Right lobe of liver (tissue), 4 donors: ENCODE measurements around the gene CCNG2.

ENCODE experiments used
- CTCF ChIP-seq, 4 donors: fragments of 200-600 bp in 3 of 4; fragments of 450-650 bp in 1 of 4; IDR thresholded peaks; one replicate each; pipeline versions ENCODE4 v1.5.1 to v1.8.0; 2016 to 2022; ENCODE audit warnings: antibody characterized with exemption in 4 of 4, mild to moderate bottlenecking in 2 of 4
- POLR2A ChIP-seq: fragments of 450-650 bp; IDR thresholded peaks from one replicate; pipeline ENCODE4 v1.6.1; 2017; ENCODE audit warnings: antibody characterized with exemption, mild to moderate bottlenecking
- donor health status: DM: no; HTN: no; CAD: no.
- donor health status: DM: no; HTN: no; CAD: no.
- donor health status: DM: no; HTN: yes; CAD: no.

DNA sequence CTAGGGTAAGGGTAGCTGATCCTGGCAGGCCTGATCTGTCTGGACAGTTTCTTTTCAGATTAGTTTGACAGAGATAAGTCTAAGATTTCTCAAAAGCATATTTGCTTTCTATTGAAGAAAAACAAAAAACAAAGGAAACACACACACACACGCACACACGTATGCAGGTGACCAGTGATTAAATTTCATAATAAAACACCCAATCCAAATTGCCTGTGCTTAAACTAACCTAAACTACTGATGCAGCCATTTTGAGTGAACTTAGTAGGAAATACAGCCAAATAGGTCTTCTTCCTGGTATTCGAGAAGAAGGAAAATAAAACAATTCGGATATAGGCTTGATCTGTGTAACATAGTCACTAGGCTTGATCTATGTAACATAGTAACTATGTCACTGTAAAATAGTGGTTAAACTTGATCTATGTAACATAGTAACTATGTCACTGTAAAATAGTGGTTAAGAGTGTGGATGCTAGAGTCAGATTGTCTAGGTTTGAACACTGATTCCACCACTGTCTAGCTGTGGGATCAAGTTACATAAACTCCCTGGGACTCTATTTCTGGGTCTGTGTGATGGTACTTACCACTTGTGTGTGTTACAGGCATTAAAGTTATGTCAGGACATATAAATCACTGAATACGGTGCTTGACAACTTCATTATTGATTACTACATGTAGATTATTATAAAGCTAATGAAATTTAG, 9.8 kb upstream of the CCNG2 start:
- TF ChIP-seq CTCF (IDR thresholded peaks at IDR 0.05) (no peak), POLR2A (no peak)
